DOHH2 (cell line): ENCODE measurements around the gene GOLIM4.

Source experiments
- EZH2phosphoT487 ChIP-seq: fragments of 200-600 bp; sonication (generic); IDR thresholded peaks from 2 replicates; pipeline ENCODE4 v1.6.1; 2017; ENCODE audit warnings: borderline replicate concordance, mild to moderate bottlenecking, antibody characterized with exemption, low read length, moderate library complexity, mixed read lengths
- TF ChIP-seq, protein P1 (sequence below): fragments of 200-600 bp; sonication (generic); IDR thresholded peaks from one replicate; pipeline ENCODE4 v1.5.1; 2014; ENCODE audit warnings: antibody characterized with exemption, mild to moderate bottlenecking, low read depth, low read length; ENCODE audit not compliant: poor library complexity, severe bottlenecking

DNA sequence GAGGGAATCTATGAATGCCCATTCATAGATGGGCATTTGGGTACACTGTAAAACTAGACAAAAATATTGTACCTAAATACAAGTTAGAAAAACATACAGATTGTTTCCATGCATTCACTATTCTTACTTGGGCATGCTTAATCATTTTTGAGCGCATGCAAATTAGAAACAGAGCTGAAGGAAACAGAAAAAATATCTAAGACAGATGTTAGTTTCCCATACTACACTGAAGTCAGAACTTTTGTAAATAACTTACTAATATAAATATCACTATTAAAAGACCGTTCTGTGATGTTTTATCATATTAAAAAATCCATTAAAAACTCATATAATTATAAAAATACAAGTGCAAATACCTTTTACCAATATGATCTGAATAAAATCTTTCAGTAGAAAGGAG lies 58.7 kb downstream of the GOLIM4 start:
- TF ChIP-seq, protein P1, sequence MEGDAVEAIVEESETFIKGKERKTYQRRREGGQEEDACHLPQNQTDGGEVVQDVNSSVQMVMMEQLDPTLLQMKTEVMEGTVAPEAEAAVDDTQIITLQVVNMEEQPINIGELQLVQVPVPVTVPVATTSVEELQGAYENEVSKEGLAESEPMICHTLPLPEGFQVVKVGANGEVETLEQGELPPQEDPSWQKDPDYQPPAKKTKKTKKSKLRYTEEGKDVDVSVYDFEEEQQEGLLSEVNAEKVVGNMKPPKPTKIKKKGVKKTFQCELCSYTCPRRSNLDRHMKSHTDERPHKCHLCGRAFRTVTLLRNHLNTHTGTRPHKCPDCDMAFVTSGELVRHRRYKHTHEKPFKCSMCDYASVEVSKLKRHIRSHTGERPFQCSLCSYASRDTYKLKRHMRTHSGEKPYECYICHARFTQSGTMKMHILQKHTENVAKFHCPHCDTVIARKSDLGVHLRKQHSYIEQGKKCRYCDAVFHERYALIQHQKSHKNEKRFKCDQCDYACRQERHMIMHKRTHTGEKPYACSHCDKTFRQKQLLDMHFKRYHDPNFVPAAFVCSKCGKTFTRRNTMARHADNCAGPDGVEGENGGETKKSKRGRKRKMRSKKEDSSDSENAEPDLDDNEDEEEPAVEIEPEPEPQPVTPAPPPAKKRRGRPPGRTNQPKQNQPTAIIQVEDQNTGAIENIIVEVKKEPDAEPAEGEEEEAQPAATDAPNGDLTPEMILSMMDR, result no peak
- TF ChIP-seq EZH2phosphoT487, result no peak
